ENCODE measurements around the gene TMC2. TPM values are rescaled to one million over a fixed set of nuclear protein-coding genes. Genes with fewer than 3 reads are reported as not detected.

TMC2 gene
- total and polyA plus RNA-seq, 2 of the 8 experiments (the other 6 are each of a cell fraction or from before 2014, with no cell fraction given) = not detected

DNA sequence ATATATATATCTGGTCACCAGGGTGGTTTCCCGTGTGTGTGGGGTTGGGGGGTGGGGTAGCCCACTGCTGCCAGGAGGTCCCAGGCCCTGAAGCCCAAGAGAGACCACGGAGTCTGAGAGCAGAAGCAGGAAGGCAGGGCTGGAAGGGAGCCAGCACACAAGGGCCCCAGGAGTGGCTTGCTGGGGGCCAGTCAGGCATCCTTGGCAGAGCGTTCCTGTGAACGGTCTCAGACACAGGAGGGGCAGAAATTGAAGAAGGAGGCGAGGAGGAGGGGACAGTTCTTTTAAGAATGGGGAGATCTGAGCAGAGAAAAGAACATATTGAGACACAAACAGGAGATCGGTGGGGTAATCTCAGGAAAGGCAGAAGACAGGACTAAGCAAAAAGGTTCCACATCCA, 154.3 kb downstream of the TMC2 start (continued):
- TF ChIP-seq EZH2 (IDR thresholded peaks at IDR 0.05; ENCODE audit: low read depth, low read length, severe bottlenecking) (no peak), CEBPB (IDR thresholded peaks at IDR 0.05; ENCODE audit: low read depth, low read length) (no peak)

Measured in H1 (cell line).